ENCODE data around the gene ANK3.

Gene ANK3

GRCh38 chr10:60340973-60341372 is 48.7 kb downstream of the ANK3 start:
- no peak for DNase-seq

GRCh38 chr10:60339757-60340156 is 49.9 kb downstream of the ANK3 start:
- DNase-seq: no peak

- no peak for DNase-seq
Observed at GRCh38 chr10:60338786-60339185, 50.9 kb downstream of the ANK3 start.

- no peak for DNase-seq
Observed at GRCh38 chr10:60338002-60338564, 51.6 kb downstream of the ANK3 start.

GRCh38 chr10:60336901-60337630 is 52.6 kb downstream of the ANK3 start:
- no peak for DNase-seq

GRCh38 chr10:60335708-60336107 is 54.0 kb downstream of the ANK3 start:
- DNase-seq: no peak

- DNase-seq: no peak
Observed at GRCh38 chr10:60334991-60335390, 54.7 kb downstream of the ANK3 start.

GRCh38 chr10:60332371-60332770 is 57.3 kb downstream of the ANK3 start:
- no peak for DNase-seq

- DNase-seq: no peak
Observed at GRCh38 chr10:60331886-60332285, 57.8 kb downstream of the ANK3 start.

GRCh38 chr10:60323162-60323561 is 66.5 kb downstream of the ANK3 start:
- no peak for DNase-seq

- DNase-seq: no peak
Observed at GRCh38 chr10:60320666-60321065, 69.0 kb downstream of the ANK3 start.

- no peak for DNase-seq
Observed at GRCh38 chr10:60316029-60316428, 73.6 kb downstream of the ANK3 start.

- DNase-seq: no peak
Observed at GRCh38 chr10:60315311-60315710, 74.4 kb downstream of the ANK3 start.

GRCh38 chr10:60314069-60314940 is 75.4 kb downstream of the ANK3 start:
- DNase-seq: no peak

- no peak for DNase-seq
Observed at GRCh38 chr10:60313589-60313952, 76.1 kb downstream of the ANK3 start.

GRCh38 chr10:60312818-60313588 is 76.7 kb downstream of the ANK3 start:
- DNase-seq: no peak

- no peak for DNase-seq
Observed at GRCh38 chr10:60311821-60312220, 77.9 kb downstream of the ANK3 start.

- DNase-seq: no peak
Observed at GRCh38 chr10:60310740-60311139, 78.9 kb downstream of the ANK3 start.

GRCh38 chr10:60309891-60310290 is 79.8 kb downstream of the ANK3 start:
- DNase-seq: no peak

- no peak for DNase-seq
Observed at GRCh38 chr10:60309371-60309770, 80.3 kb downstream of the ANK3 start.

GRCh38 chr10:60305380-60305892 is 84.2 kb downstream of the ANK3 start:
- no peak for DNase-seq

- no peak for DNase-seq
Observed at GRCh38 chr10:60304829-60305379, 84.8 kb downstream of the ANK3 start.

GRCh38 chr10:60303778-60304177 is 85.9 kb downstream of the ANK3 start:
- no peak for DNase-seq
